SJSA1 (cell line): ENCODE measurements around the gene PLA2G4C. TPM values are rescaled to one million over a fixed set of nuclear protein-coding genes. Genes with fewer than 3 reads are reported as not detected.

ENCODE experiments used
- DNase-seq, 2 experiments: peaks; one replicate each; pipeline ENCODE4 v3.0.0-alpha.2; 2015 to 2020; ENCODE audit warnings: low spot score in 2 of 2, low read depth in 1 of 2
- H3K27ac ChIP-seq: fragments of 250-450 bp; sonication (Bioruptor Pico); 2 replicates; pipeline ENCODE4 v1.5.1; 2020; ENCODE audit warnings: mild to moderate bottlenecking, moderate library complexity
- H3K27me3 ChIP-seq: fragments of 250-450 bp; sonication (Bioruptor Pico); replicated peaks from 2 replicates; pipeline ENCODE4 v1.5.1; 2020; ENCODE audit warnings: mild to moderate bottlenecking, moderate library complexity
- H3K36me3 ChIP-seq: fragments of 250-450 bp; sonication (Bioruptor Pico); 2 replicates; pipeline ENCODE4 v1.5.1; 2020; ENCODE audit warnings: mild to moderate bottlenecking
- H3K4me1 ChIP-seq: fragments of 250-450 bp; sonication (Bioruptor Pico); replicated peaks from 2 replicates; pipeline ENCODE4 v1.6.1; 2021; ENCODE audit warnings: mild to moderate bottlenecking
- H3K4me3 ChIP-seq: fragments of 250-450 bp; sonication (Bioruptor Pico); 2 replicates; pipeline ENCODE4 v1.5.1; 2020; ENCODE audit warnings: mild to moderate bottlenecking
- H3K9me3 ChIP-seq: fragments of 250-450 bp; sonication (Bioruptor Pico); replicated peaks from 2 replicates; pipeline ENCODE4 v1.5.1; 2020; ENCODE audit warnings: mild to moderate bottlenecking
- total RNA-seq: library from RNA; depleted of rRNA; stranded (reverse); fragments of >200 nt; shearing (Covaris generic); gene quantifications from 2 replicates; pipeline ENCODE4 v1.2.3, GENCODE V29; 2014

PLA2G4C gene
- total RNA-seq, 1 experiment from 2014 or later = 3.4 TPM

GRCh38 chr19:48061401-48062344, 48.9 kb downstream of the PLA2G4C start:
- Histone ChIP-seq H3K27me3 (no peaks in the 10 kb centered on the region), H3K27ac (no peak overlapping the region), H3K36me3 (no peaks in the 10 kb centered on the region), H3K9me3 (no peaks in the 10 kb centered on the region; the same call in 1 of the 2 replicates), H3K4me1 (no peaks in the 10 kb centered on the region), H3K4me3 (no peak overlapping the region)
- DNase-seq = no peak

GRCh38 chr19:48060381-48060780, 50.2 kb downstream of the PLA2G4C start:
- Histone ChIP-seq H3K36me3 (no peaks in the 10 kb centered on the region), H3K27ac (no peak overlapping the region), H3K4me1 (no peaks in the 10 kb centered on the region), H3K4me3 (no peak overlapping the region), H3K9me3 (no peaks in the 10 kb centered on the region; the same call in 1 of the 2 replicates), H3K27me3 (no peaks in the 10 kb centered on the region)
- DNase-seq = no peak

GRCh38 chr19:48059331-48059730, 51.3 kb downstream of the PLA2G4C start:
- no peak overlapping the region for H3K27ac ChIP-seq
- H3K36me3 ChIP-seq = no peaks in the 10 kb centered on the region
- no peak for DNase-seq
- no peaks in the 10 kb centered on the region for H3K27me3 ChIP-seq
- no peak overlapping the region for H3K4me3 ChIP-seq
- no peaks in the 10 kb centered on the region for H3K4me1 ChIP-seq
- no peaks in the 10 kb centered on the region for H3K9me3 ChIP-seq

- DNase-seq = no peak
- Histone ChIP-seq H3K4me1 (no peaks in the 10 kb centered on the region), H3K27ac (no peak overlapping the region), H3K4me3 (no peak overlapping the region), H3K9me3 (no peaks in the 10 kb centered on the region; the same call in 1 of the 2 replicates), H3K36me3 (no peaks in the 10 kb centered on the region), H3K27me3 (no peaks in the 10 kb centered on the region)
These were observed 56.8 kb downstream of the PLA2G4C start for GRCh38 chr19:48053856-48054255.

GRCh38 chr19:48053076-48053475, 57.5 kb downstream of the PLA2G4C start:
- Histone ChIP-seq H3K27me3 (no peaks in the 10 kb centered on the region), H3K4me3 (no peak overlapping the region), H3K27ac (no peak overlapping the region), H3K9me3 (no peaks in the 10 kb centered on the region; the same call in 1 of the 2 replicates), H3K4me1 (no peaks in the 10 kb centered on the region), H3K36me3 (no peaks in the 10 kb centered on the region)
- no peak for DNase-seq

GRCh38 chr19:48051335-48052033, 59.1 kb downstream of the PLA2G4C start:
- Histone ChIP-seq H3K36me3 (no peaks in the 10 kb centered on the region), H3K27ac (no peak overlapping the region), H3K27me3 (no peaks in the 10 kb centered on the region), H3K4me3 (no peak overlapping the region), H3K4me1 (no peaks in the 10 kb centered on the region), H3K9me3 (no peaks in the 10 kb centered on the region; the same call in 1 of the 2 replicates)
- DNase-seq = no peak

GRCh38 chr19:48044561-48044960, 66.1 kb downstream of the PLA2G4C start:
- Histone ChIP-seq H3K9me3 (no peaks in the 10 kb centered on the region), H3K27me3 (no peaks in the 10 kb centered on the region), H3K4me3 (no peak overlapping the region), H3K27ac (no peak overlapping the region), H3K36me3 (no peaks in the 10 kb centered on the region), H3K4me1 (no peaks in the 10 kb centered on the region)
- DNase-seq = no peak

- no peak for DNase-seq
- Histone ChIP-seq H3K9me3 (no peaks in the 10 kb centered on the region), H3K4me3 (no peak within 1 kb of the TSS), H3K4me1 (no peaks in the 10 kb centered on the region), H3K27ac (no peak within 1 kb of the TSS), H3K36me3 (no peaks in the 10 kb centered on the region), H3K27me3 (no peaks in the 10 kb centered on the region)
These were observed 66.8 kb downstream of the PLA2G4C start, which contains the start of gene CABP5 for GRCh38 chr19:48043675-48044258. CABP5 (minus strand) TSS chr19:48044079; CDS start chr19:48043922, 157 bp downstream.

- Histone ChIP-seq H3K4me1 (no peaks in the 10 kb centered on the region), H3K27ac (no peak overlapping the region), H3K9me3 (no peaks in the 10 kb centered on the region), H3K4me3 (no peak overlapping the region), H3K36me3 (no peaks in the 10 kb centered on the region), H3K27me3 (no peaks in the 10 kb centered on the region)
- no peak for DNase-seq
These were observed 68.6 kb downstream of the PLA2G4C start for GRCh38 chr19:48041877-48042580.

GRCh38 chr19:48036765-48037164, 73.9 kb downstream of the PLA2G4C start:
- Histone ChIP-seq H3K4me1 (no peaks in the 10 kb centered on the region), H3K9me3 (no peaks in the 10 kb centered on the region; the same call in none of the 2 replicates), H3K4me3 (no peak overlapping the region), H3K27ac (no peak overlapping the region), H3K36me3 (no peaks in the 10 kb centered on the region), H3K27me3 (no peaks in the 10 kb centered on the region)
- no peak for DNase-seq

GRCh38 chr19:48033604-48034003, 77.0 kb downstream of the PLA2G4C start:
- H3K4me1 ChIP-seq = no peaks in the 10 kb centered on the region
- no peaks in the 10 kb centered on the region for H3K36me3 ChIP-seq
- no peak for DNase-seq
- H3K27me3 ChIP-seq = no peaks in the 10 kb centered on the region
- no peak overlapping the region for H3K4me3 ChIP-seq
- H3K27ac ChIP-seq = no peak overlapping the region
- no peaks in the 10 kb centered on the region; the same call in none of the 2 replicates for H3K9me3 ChIP-seq

GRCh38 chr19:48030073-48030472, 80.5 kb downstream of the PLA2G4C start:
- Histone ChIP-seq H3K27ac (no peak overlapping the region), H3K4me3 (no peak overlapping the region), H3K36me3 (no peaks in the 10 kb centered on the region), H3K4me1 (no peaks in the 10 kb centered on the region), H3K27me3 (no peaks in the 10 kb centered on the region; the same call in 1 of the 2 replicates), H3K9me3 (no peaks in the 10 kb centered on the region)
- no peak for DNase-seq

- peaks cover 6% of the 10 kb centered on the region; the same call in 1 of the 2 replicates for H3K27me3 ChIP-seq
- no peak overlapping the region for H3K4me3 ChIP-seq
- H3K27ac ChIP-seq = no peak overlapping the region
- H3K9me3 ChIP-seq = no peaks in the 10 kb centered on the region
- DNase-seq = no peak
- no peaks in the 10 kb centered on the region for H3K36me3 ChIP-seq
- H3K4me1 ChIP-seq = no peaks in the 10 kb centered on the region
These were observed 81.2 kb downstream of the PLA2G4C start for GRCh38 chr19:48029431-48029830.
